Tibial artery (tissue), 4 donors: ENCODE measurements around the gene VPS25.

Experiments
- DNase-seq, 2 donors: peaks; one replicate each; pipeline ENCODE4 v3.0.0-alpha.2; 2019
- H3K27ac ChIP-seq, 2 donors: fragments of 200-600 bp; sonication (generic) in 1 of 2; 1 replicate in 1 of 2; 2 replicates in 1 of 2; pipeline ENCODE4 v1.5.1; 2018 to 2019; ENCODE audit warnings: mild to moderate bottlenecking in 1 of 2
- H3K27me3 ChIP-seq, 2 donors: fragments of 200-600 bp; sonication (generic) in 1 of 2; one replicate each; pipeline versions ENCODE4 v1.5.1 to v1.6.0; 2016 to 2019
- H3K36me3 ChIP-seq, 3 donors: fragments of 200-600 bp; sonication (generic) in 2 of 3; one replicate each; pipeline ENCODE4 v1.5.1; 2016 to 2019; ENCODE audit warnings: mild to moderate bottlenecking in 2 of 3
- H3K4me1 ChIP-seq, 4 donors: fragments of 200-600 bp; sonication (generic) in 2 of 4; 1 replicate in 3 of 4; 2 replicates in 1 of 4; pipeline ENCODE4 v1.5.1; 2016 to 2019
- H3K4me3 ChIP-seq, 2 donors: fragments of 200-600 bp; sonication (generic) in 1 of 2; 1 replicate in 1 of 2; 2 replicates in 1 of 2; pipeline ENCODE4 v1.5.1; 2018 to 2019; ENCODE audit warnings: mild to moderate bottlenecking in 2 of 2
- H3K9me3 ChIP-seq, 3 donors: fragments of 200-600 bp; sonication (generic) in 1 of 3; one replicate each; pipeline ENCODE4 v1.5.1; 2016 to 2019
- intact Hi-C: fragments of 100-400 bp; cut with DNase I; formaldehyde crosslinking; loops from one replicate; pipeline ENCODE4 v1.15.0; 2023; ENCODE audit warnings: low total_unique reads
- TF ChIP-seq, protein P1 (sequence below), 2 experiments: fragments of 200-600 bp in 1 of 2; fragments of 450-650 bp in 1 of 2; IDR thresholded peaks; one replicate each; pipeline ENCODE4 v1.5.1; 2017 to 2019; ENCODE audit warnings: antibody characterized with exemption in 2 of 2, mild to moderate bottlenecking in 1 of 2, moderate library complexity in 1 of 2

Gene VPS25

DNA sequence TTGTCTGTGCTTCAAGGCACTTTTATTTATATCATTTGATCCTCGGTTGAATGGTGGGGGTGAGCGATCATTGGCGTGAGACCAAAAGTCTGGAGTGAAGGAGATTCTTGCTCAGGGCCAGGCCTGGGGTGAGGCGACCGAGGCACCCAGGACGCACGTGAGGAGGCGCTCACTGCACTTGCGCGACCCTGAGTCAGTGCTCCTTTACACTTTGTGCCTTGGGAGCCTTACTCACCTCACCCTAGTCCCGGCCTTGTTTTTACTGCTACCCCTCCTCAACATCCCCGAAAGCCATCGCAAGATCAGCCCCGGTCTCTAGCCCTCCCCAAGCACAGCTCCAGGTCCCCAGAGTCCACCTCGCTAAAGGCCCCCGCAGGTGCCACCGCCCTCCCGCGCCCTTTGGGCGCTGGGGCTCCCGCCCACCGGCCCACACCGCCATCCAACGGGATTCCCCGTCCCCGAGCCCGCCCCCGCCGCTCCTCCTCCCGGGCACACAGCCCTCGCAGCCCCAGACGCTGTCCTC lies 28.9 kb upstream of the VPS25 start:
- Histone ChIP-seq H3K27me3 (no peaks in the 10 kb centered on the region), H3K4me3 (peak overlapping the region; percentile 69 to 75), H3K36me3 (no peaks in the 10 kb centered on the region), H3K27ac (peak overlapping the region; percentile 92), H3K9me3 (no peaks in the 10 kb centered on the region), H3K4me1 (peaks cover 0 to 17% (median 9%) of the 10 kb centered on the region in 4 donors)
- intact Hi-C loops: no loop called here
- DNase-seq: peak; percentile 75 to 90
- TF ChIP-seq, protein P1, sequence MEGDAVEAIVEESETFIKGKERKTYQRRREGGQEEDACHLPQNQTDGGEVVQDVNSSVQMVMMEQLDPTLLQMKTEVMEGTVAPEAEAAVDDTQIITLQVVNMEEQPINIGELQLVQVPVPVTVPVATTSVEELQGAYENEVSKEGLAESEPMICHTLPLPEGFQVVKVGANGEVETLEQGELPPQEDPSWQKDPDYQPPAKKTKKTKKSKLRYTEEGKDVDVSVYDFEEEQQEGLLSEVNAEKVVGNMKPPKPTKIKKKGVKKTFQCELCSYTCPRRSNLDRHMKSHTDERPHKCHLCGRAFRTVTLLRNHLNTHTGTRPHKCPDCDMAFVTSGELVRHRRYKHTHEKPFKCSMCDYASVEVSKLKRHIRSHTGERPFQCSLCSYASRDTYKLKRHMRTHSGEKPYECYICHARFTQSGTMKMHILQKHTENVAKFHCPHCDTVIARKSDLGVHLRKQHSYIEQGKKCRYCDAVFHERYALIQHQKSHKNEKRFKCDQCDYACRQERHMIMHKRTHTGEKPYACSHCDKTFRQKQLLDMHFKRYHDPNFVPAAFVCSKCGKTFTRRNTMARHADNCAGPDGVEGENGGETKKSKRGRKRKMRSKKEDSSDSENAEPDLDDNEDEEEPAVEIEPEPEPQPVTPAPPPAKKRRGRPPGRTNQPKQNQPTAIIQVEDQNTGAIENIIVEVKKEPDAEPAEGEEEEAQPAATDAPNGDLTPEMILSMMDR (IDR thresholded peaks at IDR 0.05): no peak

DNA sequence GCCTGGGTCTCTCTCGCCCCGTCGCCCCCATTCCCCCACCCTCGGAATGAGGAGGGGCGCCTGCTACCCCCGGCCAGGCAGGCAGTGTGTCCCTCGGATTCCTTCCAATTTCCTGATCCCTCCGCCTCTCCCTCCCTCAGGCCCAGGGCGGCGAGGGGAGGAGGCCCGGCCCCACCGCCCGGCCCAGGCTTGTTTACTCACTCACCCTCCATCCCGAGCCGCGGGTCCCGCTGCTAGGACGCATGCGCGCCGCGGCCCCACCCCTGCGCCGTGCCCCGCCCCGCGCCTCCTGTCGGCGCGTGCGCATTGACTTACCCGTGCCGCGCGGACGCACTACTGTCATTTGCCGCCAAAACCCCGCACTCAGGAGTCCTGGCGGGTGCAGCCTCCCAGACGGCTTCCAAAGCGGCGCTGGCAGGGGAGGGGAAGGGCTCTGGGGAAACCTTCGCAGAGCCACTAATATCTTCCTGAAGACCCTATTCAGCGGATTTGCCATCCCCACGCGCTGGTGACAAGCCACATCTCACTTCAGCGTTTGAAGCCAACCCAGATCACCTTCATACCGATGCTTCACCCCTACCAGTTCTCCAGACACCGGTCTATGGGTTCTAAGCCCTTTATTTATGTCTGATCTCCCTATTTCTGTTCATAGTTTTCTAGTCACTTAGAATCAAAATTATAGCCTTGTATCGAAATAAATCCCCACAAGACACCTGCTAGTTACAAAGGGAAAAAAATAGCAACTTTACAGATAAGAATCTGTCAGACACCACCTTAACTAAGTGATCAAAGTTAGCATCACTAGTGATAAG lies 28.2 kb upstream of the VPS25 start, which contains the start of gene EZH1:
TSS of gene EZH1 (minus strand) at position 235 of the 812 bp plus-strand sequence. CDS start 16,099 bp downstream, outside the sequence.
- Histone ChIP-seq H3K36me3 (no peaks in the 10 kb centered on the region), H3K9me3 (no peaks in the 10 kb centered on the region), H3K27me3 (no peaks in the 10 kb centered on the region), H3K4me1 (peaks cover 0 to 17% (median 9%) of the 10 kb centered on the region in 4 donors), H3K4me3 (peak within 1 kb of the TSS; percentile 69 to 75), H3K27ac (peak within 1 kb of the TSS; percentile 92)
- intact Hi-C loops: no loop called here
- TF ChIP-seq, protein P1 (IDR thresholded peaks at IDR 0.05): peak; percentile 4 to 40
- DNase-seq: peak; percentile 86 to 93

DNA sequence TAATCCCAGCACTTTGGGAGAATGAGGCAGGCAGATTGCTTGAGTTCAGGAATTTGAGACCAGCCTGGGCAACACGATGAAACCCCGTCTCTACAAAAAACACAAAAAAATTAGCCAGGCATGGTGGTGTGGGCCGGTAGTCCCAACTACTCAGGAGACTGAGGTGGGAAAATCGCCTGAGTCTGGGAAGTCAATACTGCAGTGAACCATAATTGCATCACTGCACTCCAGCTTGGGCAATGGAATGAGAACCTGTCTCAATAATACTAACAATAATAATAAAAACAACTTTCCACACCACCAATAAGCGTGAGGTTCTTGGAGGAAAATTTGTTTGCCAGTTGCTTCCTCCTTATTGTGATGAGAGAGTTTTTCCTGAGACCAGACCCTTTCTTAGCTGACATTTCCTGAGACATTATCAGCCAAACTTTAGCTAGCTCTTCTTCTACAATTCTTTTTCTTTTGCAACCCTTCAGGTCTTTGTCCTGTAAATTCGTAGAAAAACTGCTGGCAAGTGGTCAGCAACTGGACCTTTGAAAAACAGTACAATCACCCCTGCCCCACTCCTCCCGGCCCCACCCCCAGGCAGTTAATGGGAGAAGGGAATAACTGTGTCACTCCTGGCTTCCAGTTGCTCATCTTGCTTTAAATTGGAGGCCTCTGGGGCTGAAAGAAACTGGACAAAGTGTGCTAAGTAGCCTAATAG lies 24.9 kb upstream of the VPS25 start:
- Histone ChIP-seq H3K9me3 (no peaks in the 10 kb centered on the region), H3K36me3 (no peaks in the 10 kb centered on the region), H3K4me3 (no peak overlapping the region), H3K27me3 (peaks cover 0 to 4% of the 10 kb centered on the region in 2 donors), H3K27ac (no peak overlapping the region), H3K4me1 (peaks cover 0 to 11% (median 7%) of the 10 kb centered on the region in 4 donors)
- DNase-seq: peak in 1 of 2 donors; percentile 73
- TF ChIP-seq, protein P1 (IDR thresholded peaks at IDR 0.05): no peak
- intact Hi-C loops: no loop called here

DNA sequence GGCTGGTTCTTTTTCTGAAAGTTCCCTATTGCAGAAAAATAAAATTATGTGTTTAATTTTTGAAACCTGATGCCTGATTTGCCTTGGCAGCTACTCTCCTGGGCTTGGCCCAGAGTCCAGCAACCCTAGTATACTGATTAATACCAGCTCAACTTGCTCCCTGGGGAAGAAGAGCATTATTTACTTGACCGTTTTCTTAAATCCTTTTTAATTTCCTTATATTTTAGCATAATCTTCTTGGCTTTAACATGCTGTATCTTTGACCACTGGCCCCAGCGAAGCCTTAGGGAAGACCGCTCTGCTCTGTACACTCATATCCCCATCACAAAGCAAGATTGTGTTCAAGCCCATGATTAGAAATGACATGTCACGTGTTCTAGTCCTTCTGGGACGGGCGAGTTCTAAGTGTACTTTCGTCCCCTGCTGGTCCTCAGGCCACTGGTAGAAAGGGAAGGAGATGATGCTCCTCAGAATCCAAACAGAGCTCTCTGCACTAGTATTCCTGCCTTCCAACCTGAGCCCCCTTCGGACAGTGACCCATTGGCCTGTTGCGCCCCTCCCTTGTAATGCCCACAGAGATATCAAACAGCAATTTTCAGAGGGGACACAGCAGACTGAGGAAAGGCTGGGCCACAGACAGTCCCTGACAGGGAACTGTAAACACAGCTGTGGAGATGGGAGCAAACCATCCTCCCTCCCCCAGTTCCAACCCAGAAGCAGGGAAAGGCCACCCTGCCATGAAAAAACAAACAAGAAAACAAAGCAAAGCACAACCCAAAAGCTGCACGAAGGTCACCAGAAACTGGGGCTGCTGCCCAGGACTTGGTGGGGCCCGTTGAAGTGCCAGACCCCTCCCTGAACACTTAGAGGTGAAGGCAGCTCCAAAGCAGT lies 24.1 kb upstream of the VPS25 start:
- H3K27me3 ChIP-seq: peaks cover 0 to 4% of the 10 kb centered on the region in 2 donors
- DNase-seq: peak in 1 of 2 donors; percentile 49
- TF ChIP-seq, protein P1 (IDR thresholded peaks at IDR 0.05): no peak
- intact Hi-C loops: no loop called here
- H3K4me1 ChIP-seq: peaks cover 0 to 4% (median 2%) of the 10 kb centered on the region in 4 donors
- H3K9me3 ChIP-seq: no peaks in the 10 kb centered on the region
- no peak overlapping the region for H3K4me3 ChIP-seq
- H3K36me3 ChIP-seq: no peaks in the 10 kb centered on the region
- peak overlapping the region; percentile 16 to 41 for H3K27ac ChIP-seq
